Measurements from ENCODE around the gene CHRNE.
"Not testable (repeated sequence)": the region's sequence is repeated elsewhere in the genome, so short reads cannot be mapped to it uniquely, and the experiment has no call there.

Gene CHRNE

GRCh38 chr17:4858068-4858881, 44.6 kb downstream of the CHRNE start:
- H3K4me3 ChIP-seq (ENCODE audit: low read length), result no peak overlapping the region
- TF ChIP-seq CTCF (conservative IDR thresholded peaks at IDR 0.05; ENCODE audit: low read depth, low read length), result no peak
- no peak for DNase-seq (ENCODE audit: low read depth)

GRCh38 chr17:4857347-4857746, 45.6 kb downstream of the CHRNE start:
- not testable (repeated sequence) for DNase-seq (ENCODE audit: low read depth); H3K4me3 ChIP-seq (ENCODE audit: low read length)

GRCh38 chr17:4856937-4857314, 46.0 kb downstream of the CHRNE start:
- TF ChIP-seq CTCF (conservative IDR thresholded peaks at IDR 0.05; ENCODE audit: low read depth, low read length), result no peak
- H3K4me3 ChIP-seq (ENCODE audit: low read length), result no peak overlapping the region
- no peak for DNase-seq (ENCODE audit: low read depth)

GRCh38 chr17:4856271-4856936, 46.5 kb downstream of the CHRNE start:
- H3K4me3 ChIP-seq (ENCODE audit: low read length), result no peak overlapping the region
- TF ChIP-seq CTCF (conservative IDR thresholded peaks at IDR 0.05; ENCODE audit: low read depth, low read length), result no peak
- DNase-seq (ENCODE audit: low read depth), result no peak

- no peak for DNase-seq (ENCODE audit: low read depth)
- no peak for TF ChIP-seq CTCF (conservative IDR thresholded peaks at IDR 0.05; ENCODE audit: low read depth, low read length)
- H3K4me3 ChIP-seq (ENCODE audit: low read length), result no peak overlapping the region
Observed at GRCh38 chr17:4854111-4854681, 48.7 kb downstream of the CHRNE start.

GRCh38 chr17:4853208-4853671, 49.7 kb downstream of the CHRNE start:
- no peak overlapping the region for H3K4me3 ChIP-seq (ENCODE audit: low read length)
- DNase-seq (ENCODE audit: low read depth), result no peak
- no peak for TF ChIP-seq CTCF (conservative IDR thresholded peaks at IDR 0.05; ENCODE audit: low read depth, low read length)

GRCh38 chr17:4852567-4853207, 50.2 kb downstream of the CHRNE start:
- H3K4me3 ChIP-seq (ENCODE audit: low read length), result no peak overlapping the region
- TF ChIP-seq CTCF (conservative IDR thresholded peaks at IDR 0.05; ENCODE audit: low read depth, low read length), result no peak
- DNase-seq (ENCODE audit: low read depth), result no peak
